B cell (primary cell): ENCODE measurements around the gene TSPOAP1. TPM values are rescaled to one million over a fixed set of nuclear protein-coding genes. Genes with fewer than 3 reads are reported as not detected.

Experiments
- ATAC-seq: fragments of 200-7000 bp; cut with Tn5 transposase; one replicate; pipeline ENCODE4 v1.10.0; 2021; ENCODE audit warnings: low read depth, mild to moderate bottlenecking, moderate number of reproducible peaks, moderate library complexity
- CTCF ChIA-PET: fragments of 350-600 bp; sonication (Branson Sonifier 250); formaldehyde crosslinking; loops from one replicate; lab custom pipeline; 2021; ENCODE audit warnings: antibody characterized with exemption, inconsistent platforms; lab: Charles Lee
- POLR2A ChIA-PET: fragments of 350-600 bp; sonication (Branson Sonifier 250); formaldehyde crosslinking; loops from one replicate; lab custom pipeline; 2021; ENCODE audit warnings: antibody characterized with exemption; lab: Charles Lee
- DNase-seq: peaks from one replicate; pipeline ENCODE4 v3.0.0; 2013
- H2AFZ ChIP-seq: 2 replicates; pipeline ENCODE4 v1.6.1; 2012; ENCODE audit warnings: mild to moderate bottlenecking, low read depth, low read length; ENCODE audit not compliant: insufficient read depth, poor library complexity, severe bottlenecking
- H3K27ac ChIP-seq, 2 donors: 1 replicate in 1 of 2; 2 replicates in 1 of 2; pipeline ENCODE4 v1.5.1; 2012 to 2013; ENCODE audit warnings: low read length in 2 of 2, mild to moderate bottlenecking in 2 of 2, moderate library complexity in 1 of 2
- H3K27me3 ChIP-seq, 4 experiments: fragments of 200-600 bp in 1 of 4; sonication (generic) in 1 of 4; replicated peaks in 1 of 4; 1 replicate in 2 of 4; 2 replicates in 2 of 4; pipeline versions ENCODE4 v1.6.1 to v1.7.0; 2013 to 2016; ENCODE audit warnings: low read length in 3 of 4, mild to moderate bottlenecking in 2 of 4, mixed read lengths in 1 of 4, moderate library complexity in 1 of 4; ENCODE audit not compliant: insufficient read depth in 4 of 4, control insufficient read depth in 3 of 4; ENCODE audit errors: control extremely low read depth in 1 of 4
- H3K36me3 ChIP-seq, 2 experiments: replicated peaks in 1 of 2; 1 replicate in 1 of 2; 2 replicates in 1 of 2; pipeline versions ENCODE4 v1.6.1 to v1.7.1; 2013; ENCODE audit warnings: low read length in 1 of 2; ENCODE audit not compliant: insufficient read depth in 2 of 2, control insufficient read depth in 1 of 2; ENCODE audit errors: control extremely low read depth in 1 of 2, extremely low read depth in 1 of 2
- H3K4me1 ChIP-seq, 2 donors: fragments of 200-600 bp in 1 of 2; sonication (generic) in 1 of 2; 1 replicate in 1 of 2; 2 replicates in 1 of 2; pipeline versions ENCODE4 v1.5.1 to v1.6.1; 2013 to 2017; ENCODE audit warnings: low read length in 2 of 2; ENCODE audit not compliant: control insufficient read depth in 2 of 2, insufficient read depth in 2 of 2
- H3K4me2 ChIP-seq: replicated peaks from 2 replicates; pipeline ENCODE3; 2012; ENCODE audit warnings: mild to moderate bottlenecking, low read depth, low read length; ENCODE audit not compliant: poor library complexity, severe bottlenecking
- H3K4me3 ChIP-seq, 5 experiments: fragments of 200-600 bp in 1 of 5; sonication (generic) in 1 of 5; 1 replicate in 3 of 5; 2 replicates in 2 of 5; pipeline versions ENCODE4 v1.5.1 to v1.7.0; 2011 to 2016; ENCODE audit warnings: low read length in 4 of 5, mild to moderate bottlenecking in 4 of 5, low read depth in 2 of 5, control low read depth in 1 of 5, moderate library complexity in 1 of 5; ENCODE audit not compliant: insufficient read depth in 1 of 5; ENCODE audit errors: control extremely low read depth in 1 of 5, extremely low read depth in 1 of 5
- H3K79me2 ChIP-seq: fragments of 200-600 bp; sonication (generic); one replicate; pipeline ENCODE4 v1.6.0; 2016; ENCODE audit warnings: low read length; ENCODE audit not compliant: control insufficient read depth, insufficient read depth
- H3K9ac ChIP-seq: fragments of 200-600 bp; sonication (generic); 2 replicates; pipeline ENCODE4 v1.6.1; 2017; ENCODE audit warnings: mild to moderate bottlenecking, low read length, moderate library complexity
- H3K9me3 ChIP-seq, 3 donors: one replicate each; pipeline versions ENCODE4 v1.6.1 to v1.7.1; 2013; ENCODE audit warnings: low read length in 2 of 3; ENCODE audit not compliant: control insufficient read depth in 2 of 3, insufficient read depth in 1 of 3; ENCODE audit errors: control extremely low read depth in 1 of 3
- H4K20me1 ChIP-seq: 2 replicates; pipeline ENCODE4 v1.6.0; 2012; ENCODE audit warnings: mild to moderate bottlenecking, low read length; ENCODE audit not compliant: insufficient read depth, control insufficient read depth, poor library complexity, severe bottlenecking
- H3K27ac Mint-ChIP-seq: one replicate; pipeline ENCODE4 v1.8.0; 2021; ENCODE audit warnings: mixed read lengths
- H3K27me3 Mint-ChIP-seq: one replicate; pipeline ENCODE4 v1.8.0; 2021; ENCODE audit warnings: mixed read lengths
- H3K4me1 Mint-ChIP-seq: one replicate; pipeline ENCODE4 v1.8.0; 2021; ENCODE audit warnings: mixed read lengths
- H3K4me3 Mint-ChIP-seq: one replicate; pipeline ENCODE4 v1.8.0; 2021; ENCODE audit warnings: mixed read lengths
- H3K9me3 Mint-ChIP-seq: one replicate; pipeline ENCODE4 v1.8.0; 2022; ENCODE audit warnings: mixed read lengths; ENCODE audit not compliant: insufficient read depth
- CTCF ChIP-seq: fragments of 200-600 bp; IDR thresholded peaks from one replicate; pipeline ENCODE4 v1.8.0; 2022; ENCODE audit warnings: antibody characterized with exemption, mild to moderate bottlenecking
- EZH2 ChIP-seq: IDR thresholded peaks from 2 replicates; pipeline ENCODE4 v1.6.1; 2012; ENCODE audit warnings: borderline replicate concordance, low read depth, mild to moderate bottlenecking, moderate library complexity, low read length; ENCODE audit not compliant: insufficient read depth, poor library complexity, severe bottlenecking
- WGBS: methylation state at CpG from one replicate; pipeline ENCODE4 v1.1.5; 2013; ENCODE audit warnings: missing lambda C conversion rate; ENCODE audit not compliant: insufficient coverage; 5-methylcytosine and 5-hydroxymethylcytosine counted together
- intact Hi-C: fragments of 100-400 bp; cut with micrococcal nuclease; formaldehyde crosslinking; loops from one replicate; pipeline ENCODE4 v1.10.0; 2022
- polyA plus RNA-seq: library from polyadenylated mRNA; depleted of rRNA; stranded (reverse); fragments of >200 nt; gene quantifications from 2 replicates; pipeline ENCODE4 v1.2.3, GENCODE V29; 2012
- total RNA-seq, 2 donors: library from RNA; stranded (reverse); fragments of 120-200 nt in 1 of 2; gene quantifications; 1 replicate in 1 of 2; 2 replicates in 1 of 2; pipeline versions ENCODE4 v1.2.3 to v1.2.4, GENCODE V29; 2013 to 2022

TSPOAP1 gene
- total and polyA plus RNA-seq, 2 donors (not counting 1 experiment from before 2014, with no cell fraction given) = 10.8 to 30.7 TPM

- TF ChIP-seq EZH2 = no peak
- no peak for TF ChIP-seq CTCF
- Histone ChIP-seq H3K79me2 (peaks cover 78% of the 10 kb centered on the region), H4K20me1 (peaks cover 45% of the 10 kb centered on the region), H3K9ac (peak overlapping the region; percentile 99), H3K9me3 (no peaks in the 10 kb centered on the region), H3K4me2 (peak overlapping the region; percentile 92), H3K36me3 (peaks cover 2 to 29% of the 10 kb centered on the region in 2 experiments), H3K27me3 (no peaks in the 10 kb centered on the region), H2AFZ (no peak overlapping the region), H3K27ac (peak overlapping the region; percentile 99 to 100), H3K4me1 (peaks cover 47 to 73% of the 10 kb centered on the region in 2 donors), H3K4me3 (peak overlapping the region; percentile 81 to 100 (median 99))
- Mint-ChIP-seq H3K27me3 (no peaks in the 10 kb centered on the region), H3K4me3 (peak overlapping the region; percentile 91), H3K27ac (peak overlapping the region; percentile 98), H3K9me3 (no peaks in the 10 kb centered on the region), H3K4me1 (peaks cover 66% of the 10 kb centered on the region)
- ChIA-PET CTCF (interaction anchor here (1.0 to 4.8 kb wide), 8 partner anchors 9 to 86 kb away, joined by 3 to 119 read pairs (median 14); partner anchors contain the start of genes RNF43 and SUPT4H1), POLR2A (interaction anchor here (0.7 to 19.3 kb wide), 7 partner anchors 11 to 775 kb away, joined by 3 to 663 read pairs (median 15); partner anchors contain the start of genes RNF43, SUPT4H1 and TRIM37)
- WGBS = under 1% methylated on average over 12 of the region's 23 CpGs
- DNase-seq = peak; percentile 80
- peak; percentile 6 for ATAC-seq
- intact Hi-C loops = no loop called here
These were observed 2.6 kb upstream of the TSPOAP1 start for GRCh38 chr17:58330997-58331814.
